Ovary (tissue), 3 donors: Measurements from ENCODE around the gene CCR5AS.

Source experiments
- POLR2A ChIP-seq: fragments of 450-650 bp; IDR thresholded peaks from one replicate; pipeline ENCODE4 v1.6.1; 2017; ENCODE audit warnings: antibody characterized with exemption, mild to moderate bottlenecking, moderate library complexity
- TF ChIP-seq, protein P1 (sequence below), 3 donors: fragments of 450-650 bp in 2 of 3; fragments of 200-600 bp in 1 of 3; IDR thresholded peaks; one replicate each; pipeline versions ENCODE4 v1.5.1 to v1.8.0; 2016 to 2022; ENCODE audit warnings: antibody characterized with exemption in 3 of 3, mild to moderate bottlenecking in 1 of 3
- donor health status: DM: no; HTN: no; CAD: no.

DNA sequence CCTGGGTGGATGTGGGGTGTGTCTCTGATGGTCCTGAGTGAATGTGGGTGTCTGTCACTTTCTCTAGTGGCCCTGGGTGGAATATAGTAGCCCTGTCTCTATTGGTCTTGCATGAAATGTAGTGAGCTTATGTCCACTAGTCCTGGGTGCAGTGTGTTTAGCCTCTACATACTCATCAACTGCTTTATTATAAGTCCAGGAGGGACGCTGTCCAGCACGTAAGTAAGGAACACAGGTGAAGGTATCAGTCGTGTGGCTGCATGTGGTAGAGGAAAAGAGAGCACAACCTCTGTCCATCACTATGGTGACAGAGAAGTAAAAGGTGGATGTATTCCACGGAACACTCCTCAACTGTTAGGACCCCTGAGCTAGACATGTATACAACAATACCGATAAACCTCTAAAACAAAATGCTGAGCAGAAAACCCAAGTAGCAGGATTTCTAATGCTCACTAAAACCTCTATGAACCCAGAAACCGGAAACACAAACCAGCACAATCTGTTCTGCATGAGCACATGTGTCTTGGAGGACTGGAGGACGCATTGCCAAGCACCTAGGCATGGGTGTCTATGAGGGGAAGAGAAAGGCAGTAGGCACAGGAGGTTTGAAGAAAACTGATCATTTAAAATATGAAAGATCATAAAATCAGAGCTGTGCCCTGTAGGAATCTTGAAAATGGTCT, 46.8 kb upstream of the CCR5AS start:
- TF ChIP-seq, protein P1, sequence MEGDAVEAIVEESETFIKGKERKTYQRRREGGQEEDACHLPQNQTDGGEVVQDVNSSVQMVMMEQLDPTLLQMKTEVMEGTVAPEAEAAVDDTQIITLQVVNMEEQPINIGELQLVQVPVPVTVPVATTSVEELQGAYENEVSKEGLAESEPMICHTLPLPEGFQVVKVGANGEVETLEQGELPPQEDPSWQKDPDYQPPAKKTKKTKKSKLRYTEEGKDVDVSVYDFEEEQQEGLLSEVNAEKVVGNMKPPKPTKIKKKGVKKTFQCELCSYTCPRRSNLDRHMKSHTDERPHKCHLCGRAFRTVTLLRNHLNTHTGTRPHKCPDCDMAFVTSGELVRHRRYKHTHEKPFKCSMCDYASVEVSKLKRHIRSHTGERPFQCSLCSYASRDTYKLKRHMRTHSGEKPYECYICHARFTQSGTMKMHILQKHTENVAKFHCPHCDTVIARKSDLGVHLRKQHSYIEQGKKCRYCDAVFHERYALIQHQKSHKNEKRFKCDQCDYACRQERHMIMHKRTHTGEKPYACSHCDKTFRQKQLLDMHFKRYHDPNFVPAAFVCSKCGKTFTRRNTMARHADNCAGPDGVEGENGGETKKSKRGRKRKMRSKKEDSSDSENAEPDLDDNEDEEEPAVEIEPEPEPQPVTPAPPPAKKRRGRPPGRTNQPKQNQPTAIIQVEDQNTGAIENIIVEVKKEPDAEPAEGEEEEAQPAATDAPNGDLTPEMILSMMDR (IDR thresholded peaks at IDR 0.05): no peak
- no peak for TF ChIP-seq POLR2A
